Measurements from ENCODE around the gene ZCCHC24.

The ZCCHC24 gene

DNA sequence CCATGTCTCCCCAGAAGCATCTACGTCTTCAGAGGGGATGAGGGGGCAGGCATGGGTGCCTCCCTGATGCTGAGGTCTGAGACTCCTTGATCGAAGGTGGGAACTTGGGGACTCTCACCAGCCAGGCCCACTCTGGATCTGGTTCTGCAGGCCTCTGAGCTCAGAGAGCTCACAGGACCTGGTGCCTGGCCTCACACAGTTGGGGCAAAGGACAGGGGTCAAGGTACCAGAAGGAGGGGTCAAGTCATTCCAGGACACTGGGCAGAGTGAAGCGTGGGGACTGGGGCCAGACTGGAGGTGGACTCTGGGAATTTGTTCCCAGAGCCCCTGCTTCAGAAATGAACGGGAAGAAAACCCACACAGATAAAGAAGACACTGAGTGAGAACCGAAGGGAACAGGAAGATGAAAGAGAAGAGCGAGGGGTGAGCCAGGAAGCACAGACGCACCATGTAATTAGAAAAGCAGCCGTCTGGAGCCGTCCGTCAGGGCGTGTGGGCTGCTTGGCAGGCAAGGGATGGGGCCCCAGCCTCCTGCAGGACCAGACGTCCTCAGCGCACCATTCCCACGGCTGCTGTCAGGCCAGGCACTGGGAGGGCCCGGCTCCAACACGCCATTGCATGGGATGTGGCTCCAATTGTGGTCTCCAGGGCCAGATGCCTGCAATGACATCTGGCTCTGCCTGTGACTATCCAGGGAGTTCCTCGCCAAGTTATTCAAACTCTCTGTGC is 47.7 kb downstream of the ZCCHC24 start:
- no peak for DNase-seq (ENCODE audit: low read depth in 2 of 2)

- DNase-seq (ENCODE audit: low read depth in 2 of 2) = no peak
Observed at GRCh38 chr10:79397051-79397450, 48.4 kb downstream of the ZCCHC24 start.

DNA sequence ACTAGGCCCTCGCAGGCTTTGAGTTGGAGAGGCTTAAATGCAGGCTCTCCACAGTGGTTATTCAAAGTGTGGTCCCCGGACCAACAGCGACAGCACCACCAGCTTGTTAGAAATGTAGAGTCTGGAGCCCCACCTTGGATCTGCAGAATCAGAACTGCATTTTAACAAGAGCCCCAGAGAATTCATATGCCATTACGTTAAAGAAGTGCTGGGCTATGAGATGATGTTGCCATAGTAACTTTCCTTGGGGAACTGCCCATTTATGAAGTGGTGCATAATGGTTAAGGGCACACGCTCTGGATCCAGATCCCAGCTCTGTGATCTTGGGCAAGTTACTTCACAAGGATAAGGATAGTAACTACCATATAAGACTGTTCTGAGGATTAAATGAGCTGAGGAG is 48.9 kb downstream of the ZCCHC24 start:
- no peak for DNase-seq (ENCODE audit: low read depth in 2 of 2)

- no peak for DNase-seq (ENCODE audit: low read depth in 2 of 2)
Observed at GRCh38 chr10:79394664-79395063, 50.8 kb downstream of the ZCCHC24 start.

GRCh38 chr10:79393924-79394610 is 51.4 kb downstream of the ZCCHC24 start:
- no peak for DNase-seq (ENCODE audit: low read depth in 2 of 2)

DNA sequence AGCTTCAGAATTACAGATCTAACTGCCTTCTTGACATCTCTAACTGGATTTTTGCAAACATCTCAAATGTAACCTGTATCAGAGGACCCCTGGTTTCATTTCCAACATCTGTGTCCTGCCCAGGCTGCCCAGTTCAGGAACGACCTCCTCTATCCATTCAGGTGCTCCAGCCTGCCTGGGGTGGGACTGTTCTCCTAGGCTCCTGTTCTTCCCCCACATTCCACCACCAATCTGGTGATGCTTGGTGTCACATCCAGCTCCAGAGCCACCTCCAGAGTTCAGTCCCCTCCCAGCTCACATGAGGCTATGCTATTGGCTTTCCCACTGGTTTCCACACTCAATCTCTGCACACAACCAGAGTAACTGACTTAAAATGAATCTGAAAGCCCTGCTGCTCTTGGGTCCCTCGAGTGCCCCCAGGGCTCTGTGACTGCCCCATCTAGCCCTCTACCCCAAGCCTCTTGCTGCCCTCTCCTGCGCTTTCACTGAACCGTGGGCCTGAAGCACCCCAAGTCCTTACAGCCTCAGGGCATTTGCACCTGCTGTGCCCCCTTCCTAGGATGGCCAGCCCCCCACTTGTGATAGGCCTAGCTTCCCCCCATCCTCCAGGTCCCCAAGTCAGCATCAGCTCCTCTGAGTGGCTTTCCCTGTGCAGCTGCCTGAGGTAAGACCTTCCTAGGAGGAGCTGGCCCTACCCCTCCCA is 52.1 kb downstream of the ZCCHC24 start:
- no peak for DNase-seq (ENCODE audit: low read depth in 2 of 2)

DNA sequence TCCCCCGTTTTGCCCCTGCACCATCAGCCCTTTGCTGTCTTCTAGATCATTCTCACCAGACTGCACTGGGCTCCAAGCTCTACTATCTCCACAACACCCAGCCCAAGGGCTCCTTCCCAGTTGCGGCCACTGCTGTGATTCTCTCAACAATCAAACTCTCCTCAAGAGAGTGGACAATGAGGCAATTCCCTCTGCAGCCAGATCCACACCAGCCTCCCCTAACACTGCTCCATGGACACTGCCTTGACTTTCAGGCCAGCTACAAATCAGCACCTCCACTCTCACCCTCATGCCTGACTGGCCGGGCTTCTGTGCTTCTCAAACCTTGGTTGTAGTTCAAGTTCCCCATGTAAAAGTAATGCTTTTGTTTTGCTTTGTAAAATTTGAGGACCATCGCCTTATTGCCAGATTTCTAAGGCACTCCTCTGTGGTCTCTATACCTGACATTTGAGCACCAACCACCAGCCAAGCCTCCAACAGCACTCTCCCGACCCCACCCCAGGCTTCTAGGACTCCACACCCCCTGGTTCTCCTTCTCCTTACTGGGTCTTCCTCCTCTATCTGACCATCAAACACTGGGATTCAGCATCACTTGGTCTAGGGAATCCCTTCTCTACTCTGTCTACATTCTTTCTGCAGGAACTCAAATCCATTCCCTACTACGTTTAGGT is 52.8 kb downstream of the ZCCHC24 start:
- no peak for DNase-seq (ENCODE audit: low read depth in 2 of 2)

DNA sequence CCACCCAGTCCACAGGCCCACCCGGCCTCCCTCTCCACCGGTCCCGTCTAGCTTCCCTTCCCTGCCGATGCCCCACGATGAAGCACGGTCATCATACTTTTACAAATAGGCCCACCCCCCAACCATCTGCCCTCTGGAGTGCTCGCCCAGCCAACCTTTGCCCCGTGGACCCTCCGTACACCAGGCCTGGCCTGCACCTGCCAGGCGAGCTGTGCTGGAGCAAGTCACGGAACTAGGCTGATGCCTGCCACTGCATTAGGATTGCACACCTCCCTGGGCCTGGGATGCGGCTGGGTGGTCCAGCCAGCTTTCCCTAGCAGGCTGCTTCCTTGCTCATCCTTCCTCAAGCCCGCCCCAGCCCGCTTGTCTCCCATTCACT is 53.4 kb downstream of the ZCCHC24 start:
- DNase-seq (ENCODE audit: low read depth in 2 of 2) = no peak

DNA sequence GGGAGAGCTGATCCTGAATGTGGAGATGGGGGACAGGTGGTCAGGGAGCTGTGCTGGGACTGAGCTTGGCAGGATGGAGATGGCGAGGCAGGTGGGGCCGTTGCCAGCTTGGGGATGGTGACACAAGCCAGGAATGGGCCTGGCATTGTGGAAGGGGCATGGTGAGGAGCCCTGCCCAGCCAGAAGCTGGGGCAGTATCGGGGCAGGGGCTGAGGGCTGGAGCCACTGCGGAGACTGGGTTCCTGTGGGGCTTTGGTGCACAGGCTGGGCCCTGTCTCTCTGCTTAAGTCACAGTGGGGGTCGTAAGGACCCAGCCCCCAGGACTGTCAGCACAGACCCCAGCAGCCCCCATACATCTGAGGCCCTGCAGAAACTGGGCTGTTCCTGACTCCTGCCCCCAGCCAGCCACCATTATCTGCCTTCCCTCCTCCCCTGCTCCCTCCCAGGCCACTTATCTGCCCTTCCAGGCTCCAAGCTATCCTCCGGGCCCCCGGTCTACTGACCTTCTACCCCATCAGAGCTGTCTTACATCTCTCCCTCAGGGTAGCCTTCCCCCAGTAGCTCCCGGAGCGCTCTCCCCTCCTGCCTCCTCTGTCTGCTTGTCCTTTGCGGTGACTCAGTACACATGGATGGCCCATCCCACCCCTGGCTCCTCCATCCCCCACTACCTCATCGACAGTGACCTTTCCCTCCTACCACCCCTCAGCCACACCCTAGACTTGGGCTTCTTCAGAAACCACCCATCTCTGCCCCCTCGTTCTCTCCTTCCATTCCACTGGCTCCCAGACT is 54.0 kb downstream of the ZCCHC24 start:
- no peak for DNase-seq (ENCODE audit: low read depth in 2 of 2)

DNA sequence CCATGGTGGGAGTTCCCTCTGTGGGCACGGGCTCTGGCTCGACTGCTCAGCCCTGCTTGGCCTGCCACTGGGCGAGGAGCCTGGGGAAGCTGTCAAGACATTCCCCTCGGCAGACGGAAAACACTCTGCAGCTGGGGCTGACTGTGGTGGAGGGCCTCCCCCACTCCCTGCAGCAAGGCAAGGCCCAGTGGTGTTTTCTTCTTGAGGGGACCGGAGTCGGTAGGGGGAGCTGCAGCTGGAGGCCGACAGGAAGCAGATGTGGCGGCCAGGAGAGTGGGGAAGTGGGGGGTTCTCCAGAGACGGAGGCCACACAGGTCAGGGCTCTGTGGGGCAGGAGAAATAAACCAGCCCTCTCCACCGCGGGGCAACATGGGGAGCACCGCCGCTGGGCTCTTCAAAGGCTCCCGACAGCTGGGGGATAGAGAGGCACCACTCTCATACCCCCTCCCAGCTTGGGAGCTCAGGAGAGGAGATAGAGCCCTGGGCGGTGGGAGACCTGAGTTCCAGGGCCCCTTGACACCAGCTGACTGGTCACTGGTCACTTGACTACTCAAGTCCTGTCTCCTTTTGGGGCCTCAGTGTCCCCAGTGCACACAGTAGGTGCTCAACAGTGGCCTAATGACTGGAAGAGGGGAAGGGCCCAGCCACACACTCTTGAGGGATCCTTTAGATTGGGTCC is 54.7 kb downstream of the ZCCHC24 start:
- no peak for DNase-seq (ENCODE audit: low read depth in 2 of 2)

- no peak for DNase-seq (ENCODE audit: low read depth in 2 of 2)
Observed at GRCh38 chr10:79390057-79390456, 55.4 kb downstream of the ZCCHC24 start.

GRCh38 chr10:79387974-79388850 is 57.2 kb downstream of the ZCCHC24 start:
- no peak for DNase-seq (ENCODE audit: low read depth in 2 of 2)

- DNase-seq (ENCODE audit: low read depth in 2 of 2) = no peak
Observed at GRCh38 chr10:79387466-79387973, 57.9 kb downstream of the ZCCHC24 start.

GRCh38 chr10:79386637-79387465 is 58.6 kb downstream of the ZCCHC24 start:
- no peak for DNase-seq (ENCODE audit: low read depth in 2 of 2)

DNA sequence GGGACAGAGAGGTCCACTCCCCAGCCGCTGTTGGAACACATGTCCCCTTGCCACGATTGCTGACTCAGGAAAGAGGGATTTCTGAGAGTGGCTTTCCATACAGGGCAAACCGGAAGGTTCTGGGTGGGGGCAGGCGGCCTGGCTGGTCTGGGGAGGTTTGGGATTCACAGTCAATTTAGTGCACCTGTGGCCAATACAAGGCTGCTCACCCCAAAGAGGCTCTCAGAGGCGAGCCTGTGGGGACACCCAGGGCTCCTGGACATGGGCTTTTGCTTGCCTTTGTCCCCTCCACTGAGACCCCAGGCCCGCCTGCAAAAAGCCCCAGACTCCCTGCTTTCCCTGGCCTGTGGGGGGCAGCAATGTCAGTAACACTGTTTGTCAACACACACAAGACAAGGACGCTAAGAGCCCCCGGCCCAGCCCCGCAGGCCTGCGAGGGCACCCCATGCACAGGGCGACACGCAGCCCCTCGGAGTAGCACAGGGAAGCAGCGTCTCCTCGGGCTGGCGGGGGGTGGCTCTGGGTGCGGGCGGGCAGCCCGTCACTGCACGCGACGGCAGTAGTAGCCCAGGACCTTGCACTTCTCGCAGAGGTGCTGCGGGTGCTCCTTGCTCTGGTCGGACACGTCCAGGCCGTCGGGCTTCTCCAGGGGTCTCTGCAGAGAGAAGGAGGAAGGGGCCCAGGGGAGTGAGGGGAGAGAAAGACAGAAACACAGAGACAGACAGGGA is 59.5 kb downstream of the ZCCHC24 start:
- no peak for DNase-seq (ENCODE audit: low read depth in 2 of 2)

GRCh38 chr10:79385392-79385795 is 60.0 kb downstream of the ZCCHC24 start:
- DNase-seq (ENCODE audit: low read depth in 2 of 2) = no peak

DNA sequence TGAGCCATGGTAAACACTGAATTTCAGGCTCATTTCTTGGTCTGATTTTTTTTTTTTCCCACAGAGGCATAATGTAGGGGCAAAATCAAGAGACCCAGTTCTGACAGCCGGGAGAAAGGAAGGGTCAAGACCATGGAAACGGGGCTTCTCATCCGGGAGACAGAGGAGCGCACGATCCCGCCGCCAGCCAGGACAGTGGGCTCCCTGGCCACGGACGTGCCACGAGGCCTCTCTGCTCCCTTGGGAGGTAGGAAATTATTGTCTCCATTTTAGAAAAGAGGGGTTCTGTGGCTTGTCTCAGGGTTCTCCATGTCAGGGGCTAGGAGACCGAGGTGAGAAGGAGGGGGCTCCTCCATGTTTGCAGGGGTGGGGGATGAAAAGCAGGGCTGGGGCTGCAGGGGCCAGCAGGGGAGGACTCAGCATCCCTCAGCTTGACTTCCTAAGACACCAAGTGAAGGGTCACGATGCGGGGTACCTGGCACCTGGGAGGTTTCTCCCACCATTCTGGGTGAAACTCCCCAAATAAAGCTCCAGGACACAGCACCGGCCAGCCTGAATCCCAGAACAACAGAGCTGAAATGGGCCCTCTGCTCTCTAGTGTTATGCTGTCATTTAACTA is 60.5 kb downstream of the ZCCHC24 start:
- no peak for DNase-seq (ENCODE audit: low read depth in 2 of 2)
